HUES64 (cell line): ENCODE data around the gene EBP.
A peak's percentile ranks its signal among the peaks of the same experiment; 100 is the strongest.

Experiments
- H3K27ac ChIP-seq: 2 replicates; pipeline ENCODE4 v1.7.0; 2013; ENCODE audit warnings: low read depth, low read length, inconsistent platforms
- H3K27me3 ChIP-seq: 2 replicates; pipeline ENCODE4 v1.6.1; 2013; ENCODE audit warnings: mild to moderate bottlenecking, low read length; ENCODE audit not compliant: insufficient read depth
- H3K36me3 ChIP-seq: 2 replicates; pipeline ENCODE4 v1.6.1; 2013; ENCODE audit warnings: mild to moderate bottlenecking, low read length; ENCODE audit not compliant: insufficient read depth
- H3K4me1 ChIP-seq: 2 replicates; pipeline ENCODE4 v1.6.1; 2013; ENCODE audit warnings: mild to moderate bottlenecking, low read length, moderate library complexity; ENCODE audit not compliant: insufficient read depth
- H3K4me3 ChIP-seq: 2 replicates; pipeline ENCODE4 v1.5.1; 2013; ENCODE audit warnings: mild to moderate bottlenecking, low read length, moderate library complexity
- H3K9ac ChIP-seq: 2 replicates; pipeline ENCODE4 v1.6.1; 2013; ENCODE audit warnings: mild to moderate bottlenecking, low read depth, low read length
- H3K9me3 ChIP-seq: 2 replicates; pipeline ENCODE4 v1.6.1; 2013; ENCODE audit warnings: low read depth, low read length; ENCODE audit not compliant: insufficient read depth
- WGBS: fragments of 150-250, 120-280 bp; methylation state at CpG from one replicate; pipeline ENCODE4 v1.1.7; 2013; ENCODE audit warnings: missing lambda C conversion rate; 5-methylcytosine and 5-hydroxymethylcytosine counted together

Gene EBP

GRCh38 chrX:48575642-48576041 is 54.0 kb downstream of the EBP start:
- H3K27ac ChIP-seq: peak overlapping the region; percentile 99
- peak overlapping the region; percentile 100 for H3K9ac ChIP-seq
- H3K4me1 ChIP-seq: peaks cover 9% of the 10 kb centered on the region; the same call in 1 of the 2 replicates
- peak overlapping the region; percentile 92 for H3K4me3 ChIP-seq
- WGBS: 91% methylated on average over 13 of the region's 13 CpGs
- no peaks in the 10 kb centered on the region for H3K9me3 ChIP-seq
- no peaks in the 10 kb centered on the region for H3K27me3 ChIP-seq
- peaks cover 53% of the 10 kb centered on the region for H3K36me3 ChIP-seq

DNA sequence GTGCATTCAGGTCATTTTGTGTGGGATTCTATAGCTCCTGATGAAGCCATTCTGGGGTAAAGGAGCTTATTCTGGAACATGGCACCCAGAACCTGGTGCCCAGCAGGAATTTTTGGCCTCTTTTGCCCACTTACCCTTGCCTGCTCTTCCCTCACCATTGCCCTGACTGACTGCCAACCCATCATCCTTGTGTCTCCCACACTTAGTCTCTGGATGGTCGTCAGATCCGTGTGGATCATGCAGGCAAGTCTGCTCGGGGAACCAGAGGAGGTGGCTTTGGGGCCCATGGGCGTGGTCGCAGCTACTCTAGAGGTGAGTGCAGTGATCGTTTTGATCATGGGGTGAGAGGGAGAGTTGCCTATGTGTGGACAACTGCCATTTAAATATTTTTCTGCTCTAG is 54.5 kb downstream of the EBP start:
- Histone ChIP-seq H3K27ac (no peak overlapping the region; the same call in 1 of the 2 replicates), H3K4me3 (peak overlapping the region; percentile 92; the same call in 1 of the 2 replicates), H3K9me3 (no peaks in the 10 kb centered on the region), H3K27me3 (no peaks in the 10 kb centered on the region), H3K9ac (peak overlapping the region; percentile 100; the same call in 1 of the 2 replicates), H3K4me1 (peaks cover 9% of the 10 kb centered on the region; the same call in 1 of the 2 replicates), H3K36me3 (peaks cover 53% of the 10 kb centered on the region)
- WGBS: 86% methylated on average over 6 of the region's 6 CpGs
